OCI-LY1 (cell line): ENCODE data around the gene RANBP17.

Experiments used
- H2AFZ ChIP-seq: fragments of 200-600 bp; sonication (generic), shearing (Covaris generic); 2 replicates; pipeline ENCODE4 v1.6.0; 2014; ENCODE audit warnings: antibody characterized with exemption, mild to moderate bottlenecking, low read length
- H3F3A ChIP-seq: fragments of 200-600 bp; sonication (generic), shearing (Covaris generic); 2 replicates; pipeline ENCODE4 v1.6.0; 2014; ENCODE audit warnings: mild to moderate bottlenecking, antibody characterized with exemption, low read length, moderate library complexity; ENCODE audit not compliant: insufficient read depth
- H3K27ac ChIP-seq: fragments of 200-600 bp; sonication (generic); 2 replicates; pipeline ENCODE4 v1.5.1; 2014; ENCODE audit warnings: low read length, mixed run types, mild to moderate bottlenecking, low read depth; ENCODE audit not compliant: poor library complexity, severe bottlenecking
- H3K27me3 ChIP-seq: fragments of 200-600 bp; sonication (generic); 2 replicates; pipeline ENCODE4 v1.6.0; 2014; ENCODE audit warnings: antibody characterized with exemption, mild to moderate bottlenecking, low read length, moderate library complexity; ENCODE audit not compliant: insufficient read depth
- H3K36me3 ChIP-seq: fragments of 200-600 bp; sonication (generic); 2 replicates; pipeline ENCODE4 v1.6.1; 2014; ENCODE audit warnings: mild to moderate bottlenecking, antibody characterized with exemption, low read length, moderate library complexity, mixed read lengths; ENCODE audit not compliant: insufficient read depth
- H3K4me1 ChIP-seq: fragments of 200-600 bp; sonication (generic); 2 replicates; pipeline ENCODE4 v1.5.1; 2014; ENCODE audit warnings: mild to moderate bottlenecking, low read length, moderate library complexity; ENCODE audit not compliant: insufficient read depth, severe bottlenecking
- H3K4me2 ChIP-seq: fragments of 200-600 bp; sonication (generic), shearing (Covaris generic); 2 replicates; pipeline ENCODE4 v1.6.1; 2014; ENCODE audit warnings: low read length
- H3K4me3 ChIP-seq: fragments of 200-600 bp; sonication (generic); 2 replicates; pipeline ENCODE4 v1.5.1; 2014; ENCODE audit warnings: low read length, low read depth, mild to moderate bottlenecking, mixed read lengths; ENCODE audit not compliant: poor library complexity, severe bottlenecking
- H3K79me2 ChIP-seq: fragments of 200-600 bp; shearing (Covaris generic); 2 replicates; pipeline ENCODE4 v1.6.1; 2016; ENCODE audit warnings: mixed run types, low read length, mixed read lengths; ENCODE audit not compliant: insufficient read depth
- H3K9ac ChIP-seq: fragments of 200-600 bp; sonication (generic), shearing (Covaris generic); 2 replicates; pipeline ENCODE4 v1.6.1; 2014; ENCODE audit warnings: mild to moderate bottlenecking, low read length, mixed read lengths
- H3K9me2 ChIP-seq: fragments of 200-600 bp; sonication (generic), shearing (Covaris generic); 2 replicates; pipeline ENCODE4 v1.6.1; 2014; ENCODE audit warnings: low read depth, mild to moderate bottlenecking, low read length, mixed read lengths
- H3K9me3 ChIP-seq: fragments of 200-600 bp; shearing (Covaris generic); 2 replicates; pipeline ENCODE4 v1.6.1; 2014; ENCODE audit warnings: low read length, mixed read lengths
- H4K20me1 ChIP-seq: fragments of 200-600 bp; sonication (generic), shearing (Covaris generic); 2 replicates; pipeline ENCODE4 v1.6.0; 2016; ENCODE audit warnings: mild to moderate bottlenecking, low read length; ENCODE audit not compliant: insufficient read depth
- CTCF ChIP-seq: fragments of 200-600 bp; sonication (generic), shearing (Covaris generic); IDR thresholded peaks from 2 replicates; pipeline ENCODE4 v1.5.1; 2017; ENCODE audit warnings: mild to moderate bottlenecking, antibody characterized with exemption, low read length, moderate library complexity, mixed read lengths
- EZH2 ChIP-seq: fragments of 200-600 bp; sonication (generic), shearing (Covaris generic); IDR thresholded peaks from 2 replicates; pipeline ENCODE4 v1.8.0; 2017; ENCODE audit warnings: borderline replicate concordance, mixed run types, mild to moderate bottlenecking, antibody characterized with exemption, low read length, moderate library complexity, mixed read lengths

The RANBP17 gene

DNA sequence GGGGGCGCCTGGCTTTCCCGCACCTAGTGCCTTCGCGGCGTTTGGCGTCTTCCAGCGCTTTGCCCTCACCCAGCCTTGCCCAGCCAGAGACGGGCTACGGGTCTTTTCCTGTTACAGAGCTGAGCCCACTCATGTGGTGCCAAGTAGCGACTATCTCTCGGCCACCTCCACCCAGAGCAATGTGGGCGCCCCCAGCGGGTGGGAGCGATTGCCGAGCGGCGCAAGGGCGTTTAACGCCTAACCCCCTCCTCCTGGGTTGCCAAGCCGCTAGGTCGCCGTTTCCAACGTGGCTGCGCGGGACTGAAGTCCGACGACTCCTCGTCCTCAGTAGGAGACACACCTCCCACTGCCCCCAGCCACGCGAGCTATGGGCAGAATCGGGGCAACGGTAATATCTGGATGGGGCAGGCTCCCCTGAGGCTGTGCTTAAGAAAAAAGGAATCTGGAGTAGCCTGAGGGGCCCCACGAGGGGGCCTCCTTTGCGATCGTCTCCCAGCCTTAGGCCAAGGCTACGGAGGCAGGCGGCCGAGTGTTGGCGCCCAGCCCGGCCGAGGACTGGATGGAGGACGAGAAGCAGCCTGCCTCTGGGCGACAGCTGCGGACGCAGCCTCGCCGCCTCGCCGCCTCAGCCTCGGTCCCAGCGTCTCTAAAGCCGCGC, 453.0 kb downstream of the RANBP17 start:
- H3K27ac ChIP-seq = no peak overlapping the region
- no peak overlapping the region for H3K4me2 ChIP-seq
- H3F3A ChIP-seq = no peaks in the 10 kb centered on the region
- H3K4me3 ChIP-seq = no peak overlapping the region
- no peaks in the 10 kb centered on the region for H4K20me1 ChIP-seq
- no peaks in the 10 kb centered on the region for H3K4me1 ChIP-seq
- no peaks in the 10 kb centered on the region for H3K27me3 ChIP-seq
- H3K9me2 ChIP-seq = no peaks in the 10 kb centered on the region
- TF ChIP-seq EZH2 (no peak), CTCF (no peak)
- H3K79me2 ChIP-seq = no peaks in the 10 kb centered on the region
- H3K36me3 ChIP-seq = no peaks in the 10 kb centered on the region
- no peak overlapping the region for H3K9ac ChIP-seq
- H2AFZ ChIP-seq = no peak overlapping the region
- H3K9me3 ChIP-seq = no peaks in the 10 kb centered on the region

DNA sequence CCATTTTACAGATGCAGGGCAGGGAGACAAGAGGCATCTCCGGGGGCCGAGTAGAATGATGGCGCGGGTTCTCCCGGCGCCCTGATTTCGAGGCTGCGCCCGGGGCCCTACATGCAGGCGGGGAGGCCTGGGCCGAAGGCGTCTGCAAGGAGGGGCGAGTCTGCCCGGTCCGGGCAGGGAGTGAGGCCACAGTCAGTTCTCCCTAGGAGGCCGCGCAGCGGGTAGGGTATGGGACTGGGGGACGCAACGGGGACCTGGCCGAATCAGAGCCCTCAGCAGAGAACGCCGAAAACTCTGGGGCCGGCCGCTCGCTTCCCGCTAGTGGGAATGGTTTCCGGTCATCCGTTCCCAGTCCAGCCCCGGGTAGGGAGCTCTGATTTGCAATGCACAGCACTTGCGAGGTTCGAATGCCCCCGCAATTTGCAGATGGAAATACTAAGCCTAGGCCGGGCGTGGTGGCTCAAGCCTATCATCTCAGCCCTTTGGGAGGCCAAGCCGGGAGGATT, 453.6 kb downstream of the RANBP17 start:
- H3K9me2 ChIP-seq = no peaks in the 10 kb centered on the region
- H3K9me3 ChIP-seq = no peaks in the 10 kb centered on the region
- no peak overlapping the region for H2AFZ ChIP-seq
- H3K27me3 ChIP-seq = no peaks in the 10 kb centered on the region
- no peaks in the 10 kb centered on the region for H3K36me3 ChIP-seq
- H3K9ac ChIP-seq = no peak overlapping the region
- H3K4me1 ChIP-seq = no peaks in the 10 kb centered on the region
- H3K27ac ChIP-seq = no peak overlapping the region
- no peaks in the 10 kb centered on the region for H3K79me2 ChIP-seq
- no peak overlapping the region for H3K4me2 ChIP-seq
- no peaks in the 10 kb centered on the region for H4K20me1 ChIP-seq
- H3K4me3 ChIP-seq = no peak overlapping the region
- H3F3A ChIP-seq = no peaks in the 10 kb centered on the region
- no peak for TF ChIP-seq CTCF
- no peak for TF ChIP-seq EZH2

DNA sequence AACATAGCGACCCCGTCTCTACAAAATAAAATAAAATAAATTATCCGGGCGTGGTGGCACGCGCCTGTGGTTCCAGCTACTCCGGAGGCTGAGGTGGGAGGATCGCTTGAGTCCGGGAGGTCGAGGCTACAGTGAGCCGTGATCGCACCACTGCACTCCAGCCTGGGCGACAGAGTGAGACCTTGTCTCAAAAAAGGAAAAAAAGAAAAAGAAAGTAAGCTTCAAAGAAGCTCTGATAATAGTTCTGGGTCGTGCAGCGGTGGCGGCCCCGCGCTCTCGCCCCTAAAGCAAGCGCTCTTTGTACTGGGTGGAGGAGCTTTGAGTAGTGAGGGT, 454.1 kb downstream of the RANBP17 start:
- Histone ChIP-seq H3K36me3 (no peaks in the 10 kb centered on the region), H2AFZ (no peak overlapping the region), H3K4me2 (no peak overlapping the region), H3K9me2 (no peaks in the 10 kb centered on the region), H3K4me3 (no peak overlapping the region), H4K20me1 (no peaks in the 10 kb centered on the region), H3K9ac (no peak overlapping the region), H3K27ac (no peak overlapping the region), H3F3A (no peaks in the 10 kb centered on the region), H3K9me3 (no peaks in the 10 kb centered on the region), H3K27me3 (no peaks in the 10 kb centered on the region), H3K4me1 (no peaks in the 10 kb centered on the region), H3K79me2 (no peaks in the 10 kb centered on the region)
- TF ChIP-seq EZH2 = no peak
- TF ChIP-seq CTCF = no peak
